ENCODE measurements around the gene CYB561D2.

- no peak for TF ChIP-seq CTCF (IDR thresholded peaks at IDR 0.05)
- no peak for TF ChIP-seq POLR2A (IDR thresholded peaks at IDR 0.05)
Measured at GRCh38 chr3:50390508-50391224, 40.0 kb downstream of the CYB561D2 start.

Measured in thyroid gland (tissue), 4 donors.